ENCODE measurements around the gene SORCS1.

SORCS1 gene

DNA sequence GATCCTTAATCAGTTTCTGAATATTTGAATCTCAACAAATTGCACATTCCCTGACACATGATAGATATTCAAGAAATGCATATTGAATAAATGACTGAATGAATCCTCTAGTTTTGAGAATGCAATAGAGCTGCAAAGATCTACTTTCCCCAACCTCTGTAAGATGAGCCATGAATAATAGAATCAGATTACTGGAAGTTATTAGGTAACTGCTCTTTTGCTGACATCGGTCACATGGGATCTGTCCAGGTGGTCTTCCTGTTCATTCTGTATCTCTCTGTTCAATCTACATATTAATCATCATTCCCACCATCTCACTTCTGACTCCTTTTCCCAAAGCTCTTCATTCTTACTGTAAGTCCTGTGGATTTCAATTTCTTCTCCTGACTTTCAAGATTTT lies 638.7 kb downstream of the SORCS1 start:
- Histone ChIP-seq H3K27me3 (ENCODE audit: control insufficient read depth, insufficient read depth, low read length, poor library complexity, severe bottlenecking) (no peaks in the 10 kb centered on the region), H3K9me3 (ENCODE audit: control insufficient read depth, low read length) (no peaks in the 10 kb centered on the region)
- WGBS, 2 experiments, result 86 to 100% methylated on average over 1 of the region's 1 CpG

More for the DNA sequence above, 638.7 kb downstream of the SORCS1 start:
- Histone ChIP-seq H3K4me3 (ENCODE audit: insufficient read depth, low read depth, low read length) (no peak overlapping the region), H3K27ac (ENCODE audit: insufficient read depth, low read depth, low read length, poor library complexity, severe bottlenecking) (no peak overlapping the region), H3K4me1 (ENCODE audit: control insufficient read depth, insufficient read depth, low read length) (no peaks in the 10 kb centered on the region), H3K36me3 (ENCODE audit: control insufficient read depth, insufficient read depth, low read length) (no peaks in the 10 kb centered on the region)
